ENCODE data around the gene TSHZ2. TPM values are rescaled to one million over a fixed set of nuclear protein-coding genes. Genes with fewer than 3 reads are reported as not detected.

TSHZ2 gene
- total RNA-seq, 1 experiment from 2014 or later, result 0.07 TPM

DNA sequence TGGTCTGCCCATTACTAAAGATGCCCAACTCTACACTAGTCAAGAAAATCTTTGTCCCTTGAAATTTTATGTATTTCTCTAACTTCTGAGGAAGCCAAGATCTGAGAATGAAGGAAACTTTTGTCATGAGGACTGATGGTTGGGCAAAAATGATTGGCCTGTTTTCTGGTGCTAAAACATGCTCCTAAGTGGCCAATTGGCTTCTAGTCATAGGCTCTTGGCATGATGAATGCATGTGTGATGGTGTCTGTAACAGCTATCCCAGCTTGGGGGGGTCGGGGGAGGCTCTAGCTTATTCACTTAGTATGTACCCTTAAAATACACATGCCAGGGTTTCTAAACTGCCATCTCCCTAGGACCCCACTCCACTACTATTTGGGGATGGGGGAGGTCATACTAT is 392.9 kb downstream of the TSHZ2 start:
- no peaks in the 10 kb centered on the region for H4K20me1 ChIP-seq (ENCODE audit: control insufficient read depth, insufficient read depth, insufficient read length)
- no peak overlapping the region for H3K9ac ChIP-seq (ENCODE audit: extremely low read depth, insufficient read length, low read length)
- H3K4me1 ChIP-seq (ENCODE audit: insufficient read depth, low read length), result no peaks in the 10 kb centered on the region
- H3K4me2 ChIP-seq (ENCODE audit: insufficient read depth, insufficient read length, low read length), result no peak overlapping the region
- Mint-ChIP-seq H3K36me3 (ENCODE audit: insufficient read depth in 1 of 3, low read depth in 3 of 3) (no peaks in the 10 kb centered on the region), H3K4me3 (no peak overlapping the region), H3K27ac (no peak overlapping the region), H3K27me3 (ENCODE audit: low read depth) (no peaks in the 10 kb centered on the region), H3K9me3 (no peaks in the 10 kb centered on the region), H3K4me1 (peaks cover 10% of the 10 kb centered on the region in 2 experiments)
- no peak overlapping the region for H4K8ac ChIP-seq (replicated peaks; ENCODE audit: insufficient read length, low read depth, low read length)
- H3K14ac ChIP-seq (ENCODE audit: insufficient read depth, low read length), result no peak overlapping the region
- no peak overlapping the region for H3K56ac ChIP-seq (ENCODE audit: insufficient read length, low read depth, low read length)
- no peak overlapping the region for H2AK5ac ChIP-seq (ENCODE audit: insufficient read length, low read length)
- DNase-seq, result no peak
- H3K79me2 ChIP-seq (ENCODE audit: insufficient read depth, low read length), result no peaks in the 10 kb centered on the region
- no peak overlapping the region for H3K18ac ChIP-seq (ENCODE audit: insufficient read length, low read depth, low read length)
- H3K9me3 ChIP-seq (ENCODE audit: control insufficient read depth, low read depth, low read length), result no peaks in the 10 kb centered on the region
- H3K27ac ChIP-seq (ENCODE audit: insufficient read length, low read depth, low read length), result no peak overlapping the region
- H4K5ac ChIP-seq (ENCODE audit: insufficient read length, low read depth, low read length), result no peak overlapping the region
- H2BK20ac ChIP-seq (ENCODE audit: low read depth, low read length, poor library complexity, severe bottlenecking), result no peak overlapping the region
- no peaks in the 10 kb centered on the region for H3K23me2 ChIP-seq (ENCODE audit: insufficient read length, low read depth, low read length, poor library complexity, severe bottlenecking)
- H2BK12ac ChIP-seq (ENCODE audit: insufficient read length, low read depth, low read length), result no peak overlapping the region
- no peak overlapping the region for H2BK120ac ChIP-seq (ENCODE audit: low read depth, low read length, poor library complexity, severe bottlenecking)
- no peak overlapping the region for H3K23ac ChIP-seq (ENCODE audit: insufficient read length, low read depth, low read length)
- H2AFZ ChIP-seq (ENCODE audit: low read length), result no peak overlapping the region
- no peak overlapping the region for H3K4ac ChIP-seq (ENCODE audit: low read depth, low read length)
- TF ChIP-seq, protein P1, sequence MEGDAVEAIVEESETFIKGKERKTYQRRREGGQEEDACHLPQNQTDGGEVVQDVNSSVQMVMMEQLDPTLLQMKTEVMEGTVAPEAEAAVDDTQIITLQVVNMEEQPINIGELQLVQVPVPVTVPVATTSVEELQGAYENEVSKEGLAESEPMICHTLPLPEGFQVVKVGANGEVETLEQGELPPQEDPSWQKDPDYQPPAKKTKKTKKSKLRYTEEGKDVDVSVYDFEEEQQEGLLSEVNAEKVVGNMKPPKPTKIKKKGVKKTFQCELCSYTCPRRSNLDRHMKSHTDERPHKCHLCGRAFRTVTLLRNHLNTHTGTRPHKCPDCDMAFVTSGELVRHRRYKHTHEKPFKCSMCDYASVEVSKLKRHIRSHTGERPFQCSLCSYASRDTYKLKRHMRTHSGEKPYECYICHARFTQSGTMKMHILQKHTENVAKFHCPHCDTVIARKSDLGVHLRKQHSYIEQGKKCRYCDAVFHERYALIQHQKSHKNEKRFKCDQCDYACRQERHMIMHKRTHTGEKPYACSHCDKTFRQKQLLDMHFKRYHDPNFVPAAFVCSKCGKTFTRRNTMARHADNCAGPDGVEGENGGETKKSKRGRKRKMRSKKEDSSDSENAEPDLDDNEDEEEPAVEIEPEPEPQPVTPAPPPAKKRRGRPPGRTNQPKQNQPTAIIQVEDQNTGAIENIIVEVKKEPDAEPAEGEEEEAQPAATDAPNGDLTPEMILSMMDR (conservative IDR thresholded peaks at IDR 0.05), result no peak
- H3K27me3 ChIP-seq (ENCODE audit: insufficient read depth, low read length), result no peaks in the 10 kb centered on the region
- H3T11ph ChIP-seq (ENCODE audit: low read length), result no peak overlapping the region
- no peak overlapping the region for H2BK15ac ChIP-seq (ENCODE audit: low read depth, low read length)
- no peak overlapping the region for H4K91ac ChIP-seq (ENCODE audit: insufficient read length, low read depth, low read length)
- no peak overlapping the region for H2BK5ac ChIP-seq (ENCODE audit: insufficient read length, low read length)
- WGBS (ENCODE audit: extremely low coverage, insufficient read length, low lambda C conversion rate), result no CpG with 5 or more reads among the region's 1 CpG
- no peaks in the 10 kb centered on the region for H3K79me1 ChIP-seq (ENCODE audit: insufficient read depth, low read depth, low read length, poor library complexity, severe bottlenecking)

Measured in H9 (cell line).